A673 (cell line): ENCODE data around the gene TGFB1I1.
"Not testable (repeated sequence)": the region's sequence is repeated elsewhere in the genome, so short reads cannot be mapped to it uniquely, and the experiment has no call there.

Source experiments
- EZH2 ChIP-seq: fragments of 200-600 bp; sonication (generic); IDR thresholded peaks from 2 replicates; pipeline ENCODE4 v1.6.1; 2017; ENCODE audit warnings: borderline replicate concordance, low read depth, mild to moderate bottlenecking, mixed read lengths, antibody characterized with exemption, low read length; ENCODE audit not compliant: poor library complexity, severe bottlenecking
- TF ChIP-seq, protein P1 (sequence below): fragments of 300-800, 200-600 bp; sonication (generic); conservative IDR thresholded peaks from 2 replicates; pipeline ENCODE4 v1.5.1; 2017; ENCODE audit warnings: low read depth, mild to moderate bottlenecking, antibody characterized with exemption, low read length, moderate library complexity, mixed read lengths

DNA sequence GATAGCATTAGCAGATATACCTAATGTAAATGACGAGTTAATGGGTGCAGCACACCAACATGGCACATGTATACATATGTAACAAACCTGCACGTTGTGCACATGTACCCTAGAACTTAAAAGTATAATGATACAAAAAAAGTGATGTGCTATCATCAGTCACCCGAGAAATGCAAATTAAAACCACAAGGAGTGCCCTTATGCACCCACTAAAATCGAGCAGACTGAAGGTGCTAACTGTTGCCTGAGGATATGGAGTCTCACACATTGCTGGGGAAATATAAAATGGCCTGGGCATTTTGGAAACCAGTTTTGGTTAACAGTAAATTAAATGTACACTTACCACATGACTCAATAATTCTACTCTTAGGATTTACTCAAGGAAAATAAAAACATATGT lies 32.9 kb upstream of the TGFB1I1 start:
- TF ChIP-seq, protein P1, sequence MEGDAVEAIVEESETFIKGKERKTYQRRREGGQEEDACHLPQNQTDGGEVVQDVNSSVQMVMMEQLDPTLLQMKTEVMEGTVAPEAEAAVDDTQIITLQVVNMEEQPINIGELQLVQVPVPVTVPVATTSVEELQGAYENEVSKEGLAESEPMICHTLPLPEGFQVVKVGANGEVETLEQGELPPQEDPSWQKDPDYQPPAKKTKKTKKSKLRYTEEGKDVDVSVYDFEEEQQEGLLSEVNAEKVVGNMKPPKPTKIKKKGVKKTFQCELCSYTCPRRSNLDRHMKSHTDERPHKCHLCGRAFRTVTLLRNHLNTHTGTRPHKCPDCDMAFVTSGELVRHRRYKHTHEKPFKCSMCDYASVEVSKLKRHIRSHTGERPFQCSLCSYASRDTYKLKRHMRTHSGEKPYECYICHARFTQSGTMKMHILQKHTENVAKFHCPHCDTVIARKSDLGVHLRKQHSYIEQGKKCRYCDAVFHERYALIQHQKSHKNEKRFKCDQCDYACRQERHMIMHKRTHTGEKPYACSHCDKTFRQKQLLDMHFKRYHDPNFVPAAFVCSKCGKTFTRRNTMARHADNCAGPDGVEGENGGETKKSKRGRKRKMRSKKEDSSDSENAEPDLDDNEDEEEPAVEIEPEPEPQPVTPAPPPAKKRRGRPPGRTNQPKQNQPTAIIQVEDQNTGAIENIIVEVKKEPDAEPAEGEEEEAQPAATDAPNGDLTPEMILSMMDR = not testable (repeated sequence)
- TF ChIP-seq EZH2 = not testable (repeated sequence)
